SU-DHL-6 (cell line): Measurements from ENCODE around the gene USP24.
"Not testable (repeated sequence)": the region's sequence is repeated elsewhere in the genome, so short reads cannot be mapped to it uniquely, and the experiment has no call there.

Experiments used
- H2AFZ ChIP-seq: fragments of 200-600 bp; sonication (generic); 2 replicates; pipeline ENCODE4 v1.6.1; 2014; ENCODE audit warnings: low read depth, mild to moderate bottlenecking, moderate library complexity, mixed read lengths, antibody characterized with exemption, low read length; ENCODE audit not compliant: severe bottlenecking
- H3F3A ChIP-seq: fragments of 200-600 bp; shearing (Covaris generic); 2 replicates; pipeline ENCODE4 v1.6.0; 2016; ENCODE audit warnings: antibody characterized with exemption, mild to moderate bottlenecking; ENCODE audit not compliant: insufficient read depth
- H3K27ac ChIP-seq: fragments of 200-600 bp; sonication (generic); 2 replicates; pipeline ENCODE4 v1.5.1; 2016; ENCODE audit warnings: low read depth, mild to moderate bottlenecking, low read length, moderate library complexity, mixed read lengths
- H3K27me3 ChIP-seq: fragments of 200-600 bp; sonication (generic), shearing (Covaris generic); 2 replicates; pipeline ENCODE4 v1.6.0; 2014; ENCODE audit warnings: mild to moderate bottlenecking, low read length
- H3K36me3 ChIP-seq: fragments of 200-600 bp; sonication (generic); 2 replicates; pipeline ENCODE4 v1.6.1; 2014; ENCODE audit warnings: mild to moderate bottlenecking, low read length, mixed read lengths
- H3K4me2 ChIP-seq: fragments of 300-600, 200-600 bp; shearing (Covaris generic), sonication (generic); 2 replicates; pipeline ENCODE4 v1.6.0; 2014; ENCODE audit warnings: low read length, low read depth, mild to moderate bottlenecking; ENCODE audit not compliant: poor library complexity, severe bottlenecking
- H3K4me3 ChIP-seq: fragments of 200-600 bp; sonication (generic); 2 replicates; pipeline ENCODE4 v1.5.1; 2014; ENCODE audit warnings: antibody characterized with exemption, low read length, mild to moderate bottlenecking, mixed read lengths; ENCODE audit not compliant: insufficient read depth, poor library complexity, severe bottlenecking
- H3K79me2 ChIP-seq: fragments of 200-600 bp; sonication (generic); 2 replicates; pipeline ENCODE4 v1.6.1; 2014; ENCODE audit warnings: mild to moderate bottlenecking, low read length, moderate library complexity; ENCODE audit not compliant: insufficient read depth
- H3K9ac ChIP-seq: fragments of 200-600 bp; sonication (generic); 2 replicates; pipeline ENCODE4 v1.7.0; 2014; ENCODE audit warnings: mild to moderate bottlenecking, low read length
- H3K9me2 ChIP-seq: fragments of 200-600 bp; sonication (generic); replicated peaks from 2 replicates; pipeline ENCODE4 v1.6.1; 2014; ENCODE audit warnings: low read length; ENCODE audit not compliant: insufficient read depth
- H3K9me3 ChIP-seq: fragments of 200-600 bp; sonication (generic); 2 replicates; pipeline ENCODE4 v1.6.1; 2014; ENCODE audit warnings: low read length, mixed read lengths; ENCODE audit not compliant: insufficient read depth
- H4K20me1 ChIP-seq: fragments of 200-600 bp; sonication (generic); 2 replicates; pipeline ENCODE4 v1.6.1; 2014; ENCODE audit warnings: low read depth, mild to moderate bottlenecking, antibody characterized with exemption, low read length, moderate library complexity, mixed read lengths
- CTCF ChIP-seq: fragments of 200-600 bp; sonication (generic); IDR thresholded peaks from one replicate; pipeline ENCODE4 v1.5.1; 2017; ENCODE audit warnings: antibody characterized with exemption, mild to moderate bottlenecking, low read length, moderate library complexity; ENCODE audit not compliant: insufficient read depth, poor library complexity, severe bottlenecking
- EZH2phosphoT487 ChIP-seq: fragments of 200-600 bp; sonication (generic), shearing (Covaris generic); conservative IDR thresholded peaks from 2 replicates; pipeline ENCODE4 v1.6.1; 2018; ENCODE audit warnings: mild to moderate bottlenecking, antibody characterized with exemption, low read length, moderate library complexity, mixed read lengths

USP24 gene

DNA sequence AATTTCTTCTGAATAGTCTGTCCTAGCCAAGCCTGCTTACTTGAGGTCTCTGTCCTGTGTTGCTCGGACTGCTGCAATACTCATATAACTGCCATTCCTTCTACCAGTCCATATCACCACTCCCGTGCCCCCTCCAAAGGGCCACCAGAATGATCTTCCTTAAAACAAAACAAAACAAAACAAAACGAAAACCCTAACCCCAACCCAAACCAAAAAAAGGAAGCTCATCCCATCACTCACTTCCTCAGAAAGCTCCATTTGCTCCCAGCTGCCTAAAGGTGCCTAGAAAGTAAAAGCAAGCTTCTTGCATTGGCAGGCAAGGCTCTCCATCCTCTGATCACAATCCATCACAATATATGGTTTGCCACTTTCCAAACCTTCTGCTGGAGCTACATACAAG, 20.3 kb downstream of the USP24 start:
- H3K4me3 ChIP-seq = no peak overlapping the region
- H3K36me3 ChIP-seq = no peaks in the 10 kb centered on the region; the same call in 1 of the 2 replicates
- no peak overlapping the region for H2AFZ ChIP-seq
- TF ChIP-seq EZH2phosphoT487 = no peak
- no peak for TF ChIP-seq CTCF
- peaks cover 7% of the 10 kb centered on the region; the same call in 1 of the 2 replicates for H3K79me2 ChIP-seq
- no peaks in the 10 kb centered on the region for H3K9me3 ChIP-seq
- H3K27me3 ChIP-seq = no peaks in the 10 kb centered on the region
- H3K27ac ChIP-seq = no peak overlapping the region
- no peaks in the 10 kb centered on the region; the same call in 1 of the 2 replicates for H4K20me1 ChIP-seq
- no peaks in the 10 kb centered on the region for H3K9me2 ChIP-seq
- H3K9ac ChIP-seq = no peak overlapping the region
- H3K4me2 ChIP-seq = no peak overlapping the region
- no peaks in the 10 kb centered on the region for H3F3A ChIP-seq

GRCh38 chr1:55192093-55192492, 23.1 kb downstream of the USP24 start:
- Histone ChIP-seq H3K9me3 (no peaks in the 10 kb centered on the region), H3K9ac (no peak overlapping the region), H3K79me2 (peaks cover 22% of the 10 kb centered on the region), H4K20me1 (no peaks in the 10 kb centered on the region; the same call in 1 of the 2 replicates), H3K9me2 (no peaks in the 10 kb centered on the region), H2AFZ (no peak overlapping the region), H3K27ac (no peak overlapping the region), H3K36me3 (no peaks in the 10 kb centered on the region), H3K4me3 (no peak overlapping the region), H3K4me2 (no peak overlapping the region), H3K27me3 (no peaks in the 10 kb centered on the region), H3F3A (no peaks in the 10 kb centered on the region)
- TF ChIP-seq CTCF = no peak
- no peak for TF ChIP-seq EZH2phosphoT487

DNA sequence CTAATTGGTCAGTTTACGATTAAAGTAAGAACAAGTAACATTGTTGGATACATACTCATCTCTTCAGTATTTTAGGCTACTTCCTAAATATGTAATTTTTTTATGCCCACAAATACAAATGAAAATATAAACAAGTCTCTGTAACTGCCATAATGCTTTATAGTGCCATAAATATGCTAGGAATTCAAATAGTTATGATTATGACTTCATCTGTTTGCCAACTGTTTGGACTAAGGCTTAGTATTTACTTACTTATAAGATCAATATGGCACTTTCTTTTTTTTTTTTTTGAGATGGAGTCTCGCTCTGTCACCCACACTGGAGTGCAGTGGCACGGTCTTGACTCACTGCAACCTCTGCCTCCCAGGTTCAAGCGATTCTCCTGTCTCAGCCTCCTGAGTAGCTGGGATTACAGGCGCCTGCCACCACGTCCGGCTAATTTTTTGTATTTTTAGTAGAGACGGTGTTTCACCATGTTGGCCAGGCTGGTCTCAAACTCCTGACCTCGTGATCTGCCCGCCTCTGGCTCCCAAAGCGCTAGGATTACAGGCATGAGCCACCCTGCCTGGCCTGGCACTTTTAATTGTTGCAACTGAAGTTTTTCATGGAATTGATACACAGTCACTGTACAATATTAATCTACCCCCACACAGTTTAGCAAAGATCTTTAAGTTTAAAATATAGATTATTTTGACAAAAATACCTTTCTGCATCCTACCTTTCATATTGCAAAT, 23.8 kb downstream of the USP24 start:
- not testable (repeated sequence) for H3F3A ChIP-seq, H3K9me3 ChIP-seq, H4K20me1 ChIP-seq, H3K9me2 ChIP-seq, H2AFZ ChIP-seq, H3K27ac ChIP-seq, H3K36me3 ChIP-seq, H3K4me3 ChIP-seq, H3K9ac ChIP-seq, H3K27me3 ChIP-seq, H3K4me2 ChIP-seq
- H3K79me2 ChIP-seq = peaks cover 27% of the 10 kb centered on the region

DNA sequence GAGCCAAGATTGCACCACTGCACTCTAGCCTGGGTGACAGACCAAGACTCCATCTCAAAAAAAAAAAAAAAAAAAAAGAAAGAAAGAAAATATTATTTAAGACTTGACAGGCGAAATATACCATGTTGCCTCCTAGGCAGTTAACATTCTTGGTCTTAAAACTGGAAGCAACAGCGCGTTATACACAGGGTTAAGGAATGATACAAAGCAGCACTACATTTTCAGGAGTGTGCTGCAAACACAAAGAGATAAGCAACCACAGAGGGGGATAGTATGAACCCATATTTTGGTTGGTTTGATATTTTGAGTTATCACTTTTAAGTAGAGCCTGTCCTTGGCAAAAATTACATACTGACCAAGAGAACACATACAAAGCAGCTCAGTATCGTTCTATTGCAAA, 25.1 kb downstream of the USP24 start:
- Histone ChIP-seq H3K4me3 (no peak overlapping the region), H3K9me3 (0 out of 2 replicates have a peak, but pooled peaks cover under 1% of the 10 kb centered on the region), H3K27me3 (no peaks in the 10 kb centered on the region), H3K9me2 (no peaks in the 10 kb centered on the region), H3K36me3 (no peaks in the 10 kb centered on the region), H2AFZ (no peak overlapping the region), H3K27ac (no peak overlapping the region), H4K20me1 (no peaks in the 10 kb centered on the region; the same call in 1 of the 2 replicates), H3K79me2 (peaks cover 35% of the 10 kb centered on the region), H3F3A (no peaks in the 10 kb centered on the region), H3K9ac (no peak overlapping the region), H3K4me2 (no peak overlapping the region)
- TF ChIP-seq EZH2phosphoT487 (no peak), CTCF (no peak)
